IPS DF 4.7 (cell line): Measurements from ENCODE around the gene RFT1.

Experiments used
- DNase-seq: peaks from one replicate; pipeline ENCODE4 v3.0.0-alpha.2; 2013; ENCODE audit warnings: low spot score; ENCODE audit errors: extremely low read depth

The RFT1 gene

GRCh38 chr3:53150247-53151085, 20.2 kb upstream of the RFT1 start:
- no peak for DNase-seq

- DNase-seq: no peak
Observed at GRCh38 chr3:53149699-53150098, 19.5 kb upstream of the RFT1 start.

GRCh38 chr3:53149006-53149690, 18.9 kb upstream of the RFT1 start:
- DNase-seq: no peak

GRCh38 chr3:53147903-53148400, 17.7 kb upstream of the RFT1 start:
- DNase-seq: no peak

GRCh38 chr3:53147151-53147902, 17.1 kb upstream of the RFT1 start:
- no peak for DNase-seq

- DNase-seq: no peak
Observed at GRCh38 chr3:53146319-53146891, 16.2 kb upstream of the RFT1 start.

GRCh38 chr3:53145713-53146080, 15.5 kb upstream of the RFT1 start:
- DNase-seq: no peak

- DNase-seq: no peak
Observed at GRCh38 chr3:53144862-53145712, 14.9 kb upstream of the RFT1 start.

- DNase-seq: no peak
Observed at GRCh38 chr3:53144446-53144845, 14.2 kb upstream of the RFT1 start.

- no peak for DNase-seq
Observed at GRCh38 chr3:53142986-53143385, 12.8 kb upstream of the RFT1 start.

- DNase-seq: no peak
Observed at GRCh38 chr3:53140847-53141845, 10.9 kb upstream of the RFT1 start.

GRCh38 chr3:53139906-53140846, 9.9 kb upstream of the RFT1 start:
- no peak for DNase-seq

GRCh38 chr3:53137835-53138446, 7.7 kb upstream of the RFT1 start:
- no peak for DNase-seq

GRCh38 chr3:53137221-53137620, 7.0 kb upstream of the RFT1 start:
- no peak for DNase-seq

GRCh38 chr3:53134631-53135232, 4.5 kb upstream of the RFT1 start:
- peak; percentile 56 for DNase-seq

GRCh38 chr3:53132347-53132746, 2.1 kb upstream of the RFT1 start:
- no peak for DNase-seq

- DNase-seq: no peak
Observed at GRCh38 chr3:53131096-53131495, 861 bp upstream of the RFT1 start.

GRCh38 chr3:53129344-53129743, 891 bp downstream of the RFT1 start:
- no peak for DNase-seq
